Measurements from ENCODE around the gene TBC1D3B.
"Not testable (repeated sequence)": the region's sequence is repeated elsewhere in the genome, so short reads cannot be mapped to it uniquely, and the experiment has no call there.

The TBC1D3B gene

GRCh38 chr17:36183001-36183971 is 6.8 kb upstream of the TBC1D3B start:
- peak; percentile 49 for DNase-seq (ENCODE audit: low read depth)
- peak overlapping the region; percentile 54 for H3K4me3 ChIP-seq (ENCODE audit: control insufficient read depth, low read depth, low read length)
- TF ChIP-seq CTCF (IDR thresholded peaks at IDR 0.05; ENCODE audit: control insufficient read depth, insufficient read depth, low read depth, low read length, missing control alignments), result peak; percentile 16

DNA sequence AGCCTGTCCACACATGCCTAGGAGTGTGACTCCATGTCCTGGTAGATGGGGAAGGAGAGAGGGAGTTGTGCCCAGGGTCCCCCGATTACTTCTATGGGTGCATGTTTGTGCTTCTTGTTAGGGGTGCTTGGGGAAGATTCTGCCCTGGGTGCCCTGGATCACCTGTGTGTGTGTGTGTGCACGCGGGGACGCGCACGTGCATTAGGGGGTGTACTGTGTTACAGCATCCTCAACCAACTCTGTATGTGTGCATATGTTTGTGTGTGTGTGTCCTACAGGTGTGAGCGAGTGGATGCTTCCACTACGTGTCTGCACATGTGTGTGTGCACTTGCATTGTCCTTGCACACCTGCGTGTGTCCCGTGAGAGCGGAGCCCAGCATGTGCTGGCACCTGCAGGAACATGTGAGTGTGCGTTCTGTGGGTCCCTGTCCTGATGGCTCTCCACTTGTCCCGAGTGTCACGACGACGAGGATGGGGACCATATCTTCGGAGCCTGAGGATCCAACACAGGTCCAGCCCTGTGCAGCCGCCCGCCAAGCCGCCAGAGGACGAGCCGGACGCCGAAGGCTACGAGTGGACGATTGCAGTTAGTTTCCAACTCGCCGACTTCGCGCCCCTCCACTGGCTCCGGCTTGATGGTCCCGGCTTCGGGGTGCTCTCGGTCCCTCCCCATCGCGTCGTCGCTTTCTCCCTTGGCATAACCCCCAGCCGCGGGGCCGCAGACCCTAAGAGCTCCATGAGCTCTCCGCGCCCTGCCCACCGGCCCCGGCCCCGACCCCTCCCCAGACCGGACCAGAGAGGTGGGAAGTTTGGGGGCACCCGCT is 6.0 kb upstream of the TBC1D3B start:
- DNase-seq (ENCODE audit: low read depth), result no peak
- peak; percentile 28 for TF ChIP-seq CTCF (IDR thresholded peaks at IDR 0.05; ENCODE audit: control insufficient read depth, insufficient read depth, low read depth, low read length, missing control alignments)
- peak overlapping the region; percentile 54 for H3K4me3 ChIP-seq (ENCODE audit: control insufficient read depth, low read depth, low read length)

- DNase-seq (ENCODE audit: low read depth); H3K4me3 ChIP-seq (ENCODE audit: control insufficient read depth, low read depth, low read length): not testable (repeated sequence)
These were observed 5.2 kb upstream of the TBC1D3B start for GRCh38 chr17:36181446-36182175.

DNA sequence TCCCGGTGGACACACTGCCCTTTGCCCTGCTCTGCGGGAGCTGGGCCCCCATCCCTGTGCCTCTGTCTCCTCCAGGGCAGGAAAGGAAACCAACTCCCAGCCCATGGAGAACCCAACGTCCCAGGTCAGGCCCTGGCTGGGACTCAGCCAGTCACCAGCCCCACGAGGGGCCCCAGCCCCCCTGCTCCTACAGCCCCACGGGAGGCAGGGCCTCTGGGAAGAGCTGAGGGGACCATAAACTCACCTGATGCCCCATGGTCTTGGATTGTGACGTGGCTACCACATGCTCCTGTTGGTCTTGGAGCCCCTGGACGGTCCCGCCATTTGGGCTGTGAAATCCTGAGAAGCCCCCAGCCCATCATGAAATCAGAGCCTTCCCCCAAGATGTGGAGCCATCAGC is 7.6 kb downstream of the TBC1D3B start:
- not testable (repeated sequence) for DNase-seq (ENCODE audit: low read depth); H3K4me3 ChIP-seq (ENCODE audit: control insufficient read depth, low read depth, low read length)

- H3K4me3 ChIP-seq (ENCODE audit: control insufficient read depth, low read depth, low read length), result no peak overlapping the region
- no peak for TF ChIP-seq CTCF (IDR thresholded peaks at IDR 0.05; ENCODE audit: control insufficient read depth, insufficient read depth, low read depth, low read length, missing control alignments)
- no peak for DNase-seq (ENCODE audit: low read depth)
These were observed 22.4 kb downstream of the TBC1D3B start for GRCh38 chr17:36153895-36154610.

DNA sequence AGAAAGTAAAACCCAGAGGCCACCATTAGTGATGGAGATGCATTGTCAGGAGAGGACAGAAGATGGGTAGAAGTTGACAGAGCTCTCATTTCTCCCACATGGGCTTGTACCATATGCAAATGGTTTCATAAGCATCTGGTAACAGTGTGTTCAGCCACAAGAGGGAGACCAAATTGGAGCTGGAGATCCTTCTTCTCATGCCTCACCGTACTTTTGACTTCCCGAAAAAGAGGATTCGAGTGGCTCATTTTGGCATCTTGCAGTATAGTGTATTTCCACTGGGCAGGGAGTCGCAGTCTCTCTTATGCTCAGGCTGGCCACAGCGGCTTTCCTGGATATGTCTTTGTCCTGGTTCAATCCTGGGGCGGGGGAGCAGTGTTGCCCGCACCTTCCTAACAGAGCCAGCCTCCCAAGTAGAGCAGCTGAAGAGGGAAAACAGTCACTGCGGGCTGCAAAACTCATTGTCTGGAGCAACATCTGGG is 23.8 kb downstream of the TBC1D3B start:
- no peak for DNase-seq (ENCODE audit: low read depth)
- H3K4me3 ChIP-seq (ENCODE audit: control insufficient read depth, low read depth, low read length), result no peak overlapping the region
- peak; percentile 14 for TF ChIP-seq CTCF (IDR thresholded peaks at IDR 0.05; ENCODE audit: control insufficient read depth, insufficient read depth, low read depth, low read length, missing control alignments)
